ENCODE data around the gene RNF151.
"Not testable (repeated sequence)": the region's sequence is repeated elsewhere in the genome, so short reads cannot be mapped to it uniquely, and the experiment has no call there.

The RNF151 gene

GRCh38 chr16:1950559-1950958, 16.1 kb upstream of the RNF151 start:
- TF ChIP-seq CTCF (IDR thresholded peaks at IDR 0.05; ENCODE audit: low read depth, low read length, missing control alignments), result no peak
- no peak for DNase-seq (ENCODE audit: low read depth)
- H3K4me3 ChIP-seq (ENCODE audit: low read depth, low read length), result no peak overlapping the region

GRCh38 chr16:1953734-1954133, 12.9 kb upstream of the RNF151 start:
- no peak for TF ChIP-seq CTCF (IDR thresholded peaks at IDR 0.05; ENCODE audit: low read depth, low read length, missing control alignments)
- DNase-seq (ENCODE audit: low read depth), result no peak
- no peak overlapping the region for H3K4me3 ChIP-seq (ENCODE audit: low read depth, low read length)

GRCh38 chr16:1957434-1958142, 9.1 kb upstream of the RNF151 start:
- H3K4me3 ChIP-seq (ENCODE audit: low read depth, low read length); DNase-seq (ENCODE audit: low read depth): not testable (repeated sequence)

GRCh38 chr16:1958143-1958491, 8.5 kb upstream of the RNF151 start:
- DNase-seq (ENCODE audit: low read depth), result not testable (repeated sequence)

GRCh38 chr16:1958715-1959268, 7.9 kb upstream of the RNF151 start:
- TF ChIP-seq CTCF (IDR thresholded peaks at IDR 0.05; ENCODE audit: low read depth, low read length, missing control alignments), result no peak
- DNase-seq (ENCODE audit: low read depth), result no peak
- H3K4me3 ChIP-seq (ENCODE audit: low read depth, low read length), result no peak overlapping the region

More at GRCh38 chr16:1958143-1958491, 8.5 kb upstream of the RNF151 start:
- H3K4me3 ChIP-seq (ENCODE audit: low read depth, low read length), result not testable (repeated sequence)

- DNase-seq (ENCODE audit: low read depth), result no peak
- peak within 1 kb of the TSS; percentile 95 for H3K4me3 ChIP-seq (ENCODE audit: low read depth, low read length)
Measured at GRCh38 chr16:1959269-1960039, 7.2 kb upstream of the RNF151 start, which contains the start of gene NDUFB10. NDUFB10 (plus strand) TSS chr16:1959538; CDS start chr16:1959625, 87 bp downstream.

More at GRCh38 chr16:1959269-1960039, 7.2 kb upstream of the RNF151 start, which contains the start of gene NDUFB10:
- TF ChIP-seq CTCF (IDR thresholded peaks at IDR 0.05; ENCODE audit: low read depth, low read length, missing control alignments), result peak; percentile 72

All from GM12864 (cell line).